BE2C (cell line): ENCODE measurements around the gene QARS1.

Experiments
- DNase-seq: peaks from one replicate; pipeline ENCODE4 v3.0.0-alpha.2; 2020
- H3K27me3 ChIP-seq: fragments of 250-450 bp; sonication (Bioruptor Pico); 2 replicates; pipeline ENCODE4 v1.5.1; 2020; ENCODE audit warnings: mild to moderate bottlenecking
- H3K36me3 ChIP-seq: fragments of 250-450 bp; sonication (Bioruptor Pico); 2 replicates; pipeline ENCODE4 v1.5.1; 2020; ENCODE audit warnings: mild to moderate bottlenecking
- H3K4me1 ChIP-seq: fragments of 250-450 bp; sonication (Bioruptor Pico); 2 replicates; pipeline ENCODE4 v1.5.1; 2020
- H3K4me3 ChIP-seq: 2 replicates; pipeline ENCODE4 v1.5.1; 2011; ENCODE audit warnings: low read depth, low read length
- H3K9me3 ChIP-seq: fragments of 250-450 bp; sonication (Bioruptor Pico); 2 replicates; pipeline ENCODE4 v1.5.1; 2020
- CTCF ChIP-seq: IDR thresholded peaks from 2 replicates; pipeline ENCODE4 v1.5.1; 2012; ENCODE audit warnings: mild to moderate bottlenecking, low read depth, low read length

The QARS1 gene

GRCh38 chr3:49131040-49131439, 26.5 kb upstream of the QARS1 start:
- H3K4me1 ChIP-seq: no peaks in the 10 kb centered on the region
- H3K27me3 ChIP-seq: no peaks in the 10 kb centered on the region
- no peak for TF ChIP-seq CTCF
- no peaks in the 10 kb centered on the region for H3K36me3 ChIP-seq
- DNase-seq: no peak
- no peaks in the 10 kb centered on the region for H3K9me3 ChIP-seq
- H3K4me3 ChIP-seq: no peak overlapping the region

GRCh38 chr3:49124991-49125670, 20.6 kb upstream of the QARS1 start:
- Histone ChIP-seq H3K27me3 (no peaks in the 10 kb centered on the region), H3K9me3 (no peaks in the 10 kb centered on the region), H3K36me3 (peaks cover 3% of the 10 kb centered on the region; the same call in 1 of the 2 replicates), H3K4me3 (no peak overlapping the region), H3K4me1 (no peaks in the 10 kb centered on the region)
- peak; percentile 46 for DNase-seq
- peak; percentile 44; the same call in 1 of the 2 replicates for TF ChIP-seq CTCF

- no peak for DNase-seq
- no peak for TF ChIP-seq CTCF
- Histone ChIP-seq H3K4me1 (no peaks in the 10 kb centered on the region), H3K36me3 (peaks cover 3% of the 10 kb centered on the region; the same call in 1 of the 2 replicates), H3K9me3 (no peaks in the 10 kb centered on the region), H3K27me3 (no peaks in the 10 kb centered on the region), H3K4me3 (no peak overlapping the region)
Observed at GRCh38 chr3:49124203-49124602, 19.6 kb upstream of the QARS1 start.

- Histone ChIP-seq H3K36me3 (peaks cover 3% of the 10 kb centered on the region; the same call in 1 of the 2 replicates), H3K4me1 (no peaks in the 10 kb centered on the region), H3K9me3 (no peaks in the 10 kb centered on the region), H3K4me3 (no peak overlapping the region), H3K27me3 (no peaks in the 10 kb centered on the region)
- TF ChIP-seq CTCF: no peak
- DNase-seq: no peak
Observed at GRCh38 chr3:49123687-49124086, 19.1 kb upstream of the QARS1 start.

GRCh38 chr3:49122886-49123545, 18.5 kb upstream of the QARS1 start:
- H3K9me3 ChIP-seq: no peaks in the 10 kb centered on the region
- no peak for TF ChIP-seq CTCF
- H3K4me3 ChIP-seq: no peak overlapping the region
- no peaks in the 10 kb centered on the region for H3K4me1 ChIP-seq
- no peak for DNase-seq
- peaks cover 3% of the 10 kb centered on the region; the same call in 1 of the 2 replicates for H3K36me3 ChIP-seq
- H3K27me3 ChIP-seq: no peaks in the 10 kb centered on the region

- H3K4me1 ChIP-seq: no peaks in the 10 kb centered on the region
- DNase-seq: no peak
- H3K9me3 ChIP-seq: no peaks in the 10 kb centered on the region
- peaks cover 3% of the 10 kb centered on the region; the same call in 1 of the 2 replicates for H3K36me3 ChIP-seq
- H3K27me3 ChIP-seq: no peaks in the 10 kb centered on the region
- TF ChIP-seq CTCF: no peak
- H3K4me3 ChIP-seq: no peak overlapping the region
Observed at GRCh38 chr3:49122451-49122850, 17.9 kb upstream of the QARS1 start.
